Skin of body (tissue), 2 donors: Measurements from ENCODE around the gene CSTA. TPM values are rescaled to one million over a fixed set of nuclear protein-coding genes. Genes with fewer than 3 reads are reported as not detected.
A peak's percentile ranks its signal among the peaks of the same experiment; 100 is the strongest.

Experiments
- DNase-seq: peaks from one replicate; lab custom pipeline; 2025; lab: John Stamatoyannopoulos, UW
- total RNA-seq: library from RNA; depleted of rRNA; stranded (reverse); fragments of >200 nt; gene quantifications from one replicate; pipeline ENCODE4 v1.2.3, GENCODE V29; 2014

The CSTA gene
- total RNA-seq, 1 donor from 2014 or later, result 63.8 TPM

GRCh38 chr3:122377975-122378374 lies 52.9 kb downstream of the CSTA start:
- DNase-seq, result no peak

GRCh38 chr3:122382888-122383666 lies 58.0 kb downstream of the CSTA start, which contains the start of gene MIX23:
Gene MIX23 (minus strand): TSS chr3:122383231. CDS start chr3:122383224, 7 bp downstream.
- peak; percentile 75 for DNase-seq

- peak; percentile 79 for DNase-seq
These were observed 59.0 kb downstream of the CSTA start, which contains the start of gene FAM162A for GRCh38 chr3:122383771-122384697. Gene FAM162A (plus strand): TSS chr3:122384182. CDS start chr3:122384266, 84 bp downstream.

- no peak for DNase-seq
These were observed 62.7 kb downstream of the CSTA start for GRCh38 chr3:122387709-122388108.

GRCh38 chr3:122389197-122389596 lies 64.1 kb downstream of the CSTA start:
- DNase-seq, result no peak

GRCh38 chr3:122389892-122390291 lies 64.8 kb downstream of the CSTA start:
- DNase-seq, result no peak

- no peak for DNase-seq
These were observed 65.6 kb downstream of the CSTA start for GRCh38 chr3:122390665-122391064.

Other genes with a start within 250 kb of the CSTA start
- gene CASR, start 141.6 kb upstream of the CSTA start, total RNA-seq, result not detected
- 18.9 TPM for gene MIX23, start 58.0 kb downstream of the CSTA start, total RNA-seq
- gene FAM162A, start 58.9 kb downstream of the CSTA start, total RNA-seq, result 20.6 TPM
- gene WDR5B, start 90.8 kb downstream of the CSTA start, total RNA-seq, result 4.4 TPM
- 29.4 TPM for gene KPNA1, start 189.7 kb downstream of the CSTA start, total RNA-seq
- gene PARP9, start 239.1 kb downstream of the CSTA start, total RNA-seq, result 12.8 TPM
- gene DTX3L, start 239.1 kb downstream of the CSTA start, total RNA-seq, result 10.6 TPM